Right kidney (tissue), 1 donor: ENCODE data around the gene ADAMTS2.
"Not testable (repeated sequence)": the region's sequence is repeated elsewhere in the genome, so short reads cannot be mapped to it uniquely, and the experiment has no call there.

Experiments used
- DNase-seq: peaks from one replicate; pipeline ENCODE4 v3.0.0-alpha.2; 2016

The ADAMTS2 gene

DNA sequence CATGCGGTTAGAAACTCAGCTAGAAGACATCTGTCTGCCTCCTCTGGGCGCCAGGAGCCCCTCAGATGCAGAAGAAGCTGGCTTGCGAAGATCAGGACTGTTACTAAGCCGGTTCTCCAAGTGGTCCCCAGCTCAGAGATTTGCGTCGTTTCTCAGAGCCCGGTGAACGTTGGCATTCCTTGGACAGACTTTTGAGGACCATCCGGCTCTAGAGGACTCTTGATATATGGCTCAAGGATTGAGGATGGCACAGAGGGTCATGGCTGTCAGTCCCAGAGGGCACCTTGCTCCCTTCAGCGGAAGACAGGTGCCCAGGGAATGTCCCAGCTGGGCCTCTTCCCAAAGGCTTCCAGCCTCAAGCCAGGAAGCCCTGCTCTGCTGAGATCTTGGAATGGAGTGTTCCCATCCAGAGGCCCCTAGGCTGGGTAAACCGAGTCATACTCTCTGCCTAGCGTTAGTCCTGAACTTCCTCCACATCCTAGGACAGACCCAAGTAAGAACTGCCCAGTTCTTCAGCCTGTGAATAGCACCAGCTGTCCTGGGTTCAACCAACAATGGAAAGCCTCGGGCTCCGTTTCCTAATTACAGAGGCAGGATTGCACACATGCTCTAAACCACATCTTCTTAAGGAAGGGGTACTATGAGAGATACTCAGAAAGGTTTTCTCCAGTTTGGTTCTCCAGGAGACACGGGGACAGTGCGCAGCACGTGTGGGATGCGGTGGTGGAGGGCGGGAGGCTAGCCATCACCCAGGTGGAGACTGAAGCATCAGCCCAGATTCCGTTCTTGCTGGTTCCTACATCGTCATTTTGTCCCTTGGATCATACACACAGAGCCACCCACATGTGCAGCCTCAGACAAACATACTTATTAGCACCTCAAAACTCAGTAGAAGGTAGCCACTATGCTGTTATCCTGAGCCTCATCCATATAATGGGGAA is 233.7 kb downstream of the ADAMTS2 start:
- DNase-seq, result no peak

GRCh38 chr5:179110528-179110927 is 234.7 kb downstream of the ADAMTS2 start:
- no peak for DNase-seq

- DNase-seq, result not testable (repeated sequence)
These were observed 244.0 kb downstream of the ADAMTS2 start for GRCh38 chr5:179101282-179101681.

- DNase-seq, result no peak
These were observed 255.8 kb downstream of the ADAMTS2 start for GRCh38 chr5:179089502-179089901.

DNA sequence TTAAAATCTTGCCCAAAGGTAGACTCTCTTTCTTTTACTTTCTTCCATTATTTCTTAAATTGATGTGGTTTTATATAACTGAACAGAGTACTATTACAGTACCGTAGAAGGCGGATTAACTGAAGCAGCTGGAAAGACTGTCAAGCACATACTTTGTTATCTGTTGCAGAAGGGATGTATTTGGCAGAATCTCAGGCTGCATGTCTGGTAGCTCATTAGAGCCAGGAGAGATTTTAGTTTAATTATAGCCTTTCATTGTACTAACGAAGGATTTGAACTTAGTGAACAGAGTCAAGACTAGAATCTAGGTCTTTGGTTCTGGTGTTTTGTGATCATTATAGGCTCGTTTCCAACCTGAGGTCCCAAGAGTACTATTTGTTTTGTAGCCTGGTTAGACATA is 264.5 kb downstream of the ADAMTS2 start:
- no peak for DNase-seq

DNA sequence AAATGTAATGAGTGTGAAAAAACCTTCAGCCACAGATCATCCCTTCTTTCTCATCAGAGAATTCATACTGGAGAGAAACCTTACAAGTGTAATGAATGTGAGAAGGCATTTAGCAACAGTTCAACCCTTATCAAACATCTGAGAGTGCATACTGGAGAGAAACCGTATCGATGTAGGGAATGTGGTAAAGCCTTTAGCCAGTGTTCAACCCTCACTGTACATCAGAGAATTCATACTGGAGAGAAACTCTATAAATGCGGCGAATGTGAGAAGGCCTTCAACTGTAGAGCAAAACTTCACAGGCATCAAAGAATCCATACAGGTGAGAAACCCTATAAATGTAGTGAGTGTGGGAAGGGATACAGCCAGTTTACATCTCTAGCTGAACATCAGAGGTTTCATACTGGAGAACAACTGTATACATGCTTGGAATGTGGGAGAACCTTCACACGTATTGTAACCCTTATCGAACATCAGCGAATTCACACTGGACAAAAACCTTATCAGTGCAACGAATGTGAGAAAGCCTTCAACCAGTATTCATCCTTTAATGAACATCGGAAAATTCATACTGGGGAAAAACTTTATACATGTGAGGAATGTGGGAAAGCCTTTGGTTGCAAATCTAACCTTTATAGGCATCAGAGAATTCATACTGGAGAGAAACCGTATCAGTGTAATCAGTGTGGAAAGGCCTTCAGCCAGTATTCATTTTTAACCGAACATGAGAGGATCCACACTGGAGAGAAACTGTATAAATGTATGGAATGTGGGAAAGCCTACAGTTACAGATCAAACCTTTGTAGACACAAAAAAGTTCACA is 265.9 kb downstream of the ADAMTS2 start:
- DNase-seq, result no peak

DNA sequence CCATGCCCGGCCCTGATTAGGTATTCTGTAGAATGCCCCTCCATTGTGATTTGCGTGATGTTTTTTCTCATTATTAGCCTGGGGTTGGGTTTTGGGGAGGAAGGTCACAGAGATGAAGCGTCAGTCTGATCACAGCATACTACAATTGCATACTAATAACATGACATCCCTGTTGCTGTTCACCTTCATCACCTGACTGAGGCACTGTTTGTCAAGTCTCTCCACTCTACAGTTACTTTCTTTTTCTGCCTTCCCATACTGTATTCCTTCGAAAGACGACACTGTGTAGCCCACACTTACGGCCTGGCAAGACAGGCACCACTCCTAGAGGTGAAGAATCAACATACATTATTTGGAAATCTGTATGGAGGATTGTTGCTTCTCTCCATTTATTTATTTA is 279.6 kb downstream of the ADAMTS2 start:
- DNase-seq, result no peak

DNA sequence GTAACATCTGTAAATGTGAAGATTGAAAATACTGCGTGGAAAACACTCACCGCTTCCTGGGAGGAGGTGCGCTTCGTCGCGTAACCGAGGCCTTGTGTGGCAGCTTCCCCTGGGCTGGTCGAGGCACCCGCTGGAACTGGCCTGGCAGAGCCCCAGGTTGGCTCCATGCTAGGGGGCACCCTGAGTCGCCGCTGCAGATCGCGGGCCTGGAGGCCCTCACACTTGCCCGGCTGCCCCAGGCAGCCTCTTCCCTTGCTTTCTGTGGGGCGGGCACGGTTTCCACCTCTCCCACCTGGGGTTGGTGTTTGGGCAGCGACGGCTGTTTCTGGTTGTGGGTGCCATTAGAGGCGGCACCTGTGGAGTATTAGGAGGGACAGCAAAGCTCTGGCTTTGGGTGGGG is 284.2 kb downstream of the ADAMTS2 start:
- no peak for DNase-seq
